ENCODE data around the gene TSFM.

DNA sequence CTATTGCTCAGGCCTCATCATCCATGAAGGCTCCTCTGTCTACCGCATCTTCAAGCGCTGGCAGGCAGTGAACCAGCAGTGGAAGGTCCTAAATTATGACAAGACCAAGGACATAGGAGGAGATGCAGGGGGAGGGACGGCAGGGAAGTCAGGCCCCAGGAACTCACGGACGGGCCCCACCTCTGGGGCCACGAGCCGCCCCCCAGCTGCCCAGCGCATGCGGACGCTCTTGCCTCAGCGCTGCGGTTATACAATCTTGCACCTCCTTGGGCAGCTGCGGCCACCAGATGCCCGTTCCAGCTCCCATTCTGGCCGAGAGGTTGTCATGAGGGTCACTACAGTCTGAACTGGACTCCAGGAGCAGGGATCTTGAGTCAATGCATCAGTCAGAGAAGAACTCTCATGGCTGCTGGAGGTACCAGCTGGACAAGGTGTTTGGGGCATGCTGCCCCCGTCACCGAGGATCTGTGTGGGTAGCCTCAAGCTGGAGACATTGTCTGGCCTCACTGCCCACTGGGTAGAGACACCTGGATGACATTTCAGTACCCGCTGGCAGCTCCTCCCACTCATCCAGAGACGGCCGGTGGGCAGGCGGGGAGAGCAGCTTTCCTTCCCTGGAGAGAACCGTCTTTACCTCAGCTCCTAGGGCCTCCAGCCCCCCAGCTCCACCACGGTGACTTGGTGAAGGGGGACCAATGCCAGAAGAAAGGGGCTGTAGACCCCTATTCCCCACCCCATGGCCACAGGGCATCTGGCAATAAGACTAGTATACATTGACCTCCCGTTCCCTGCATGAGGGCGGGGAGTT, 23.8 kb upstream of the TSFM start:
- TF ChIP-seq, protein P1, sequence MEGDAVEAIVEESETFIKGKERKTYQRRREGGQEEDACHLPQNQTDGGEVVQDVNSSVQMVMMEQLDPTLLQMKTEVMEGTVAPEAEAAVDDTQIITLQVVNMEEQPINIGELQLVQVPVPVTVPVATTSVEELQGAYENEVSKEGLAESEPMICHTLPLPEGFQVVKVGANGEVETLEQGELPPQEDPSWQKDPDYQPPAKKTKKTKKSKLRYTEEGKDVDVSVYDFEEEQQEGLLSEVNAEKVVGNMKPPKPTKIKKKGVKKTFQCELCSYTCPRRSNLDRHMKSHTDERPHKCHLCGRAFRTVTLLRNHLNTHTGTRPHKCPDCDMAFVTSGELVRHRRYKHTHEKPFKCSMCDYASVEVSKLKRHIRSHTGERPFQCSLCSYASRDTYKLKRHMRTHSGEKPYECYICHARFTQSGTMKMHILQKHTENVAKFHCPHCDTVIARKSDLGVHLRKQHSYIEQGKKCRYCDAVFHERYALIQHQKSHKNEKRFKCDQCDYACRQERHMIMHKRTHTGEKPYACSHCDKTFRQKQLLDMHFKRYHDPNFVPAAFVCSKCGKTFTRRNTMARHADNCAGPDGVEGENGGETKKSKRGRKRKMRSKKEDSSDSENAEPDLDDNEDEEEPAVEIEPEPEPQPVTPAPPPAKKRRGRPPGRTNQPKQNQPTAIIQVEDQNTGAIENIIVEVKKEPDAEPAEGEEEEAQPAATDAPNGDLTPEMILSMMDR (IDR thresholded peaks at IDR 0.05 in 4 of 5, conservative IDR thresholded peaks at IDR 0.05 in 1 of 5), result no peak
- TF ChIP-seq POLR2A (IDR thresholded peaks at IDR 0.05), result no peak
